Measurements from ENCODE around the gene GPX5.

DNA sequence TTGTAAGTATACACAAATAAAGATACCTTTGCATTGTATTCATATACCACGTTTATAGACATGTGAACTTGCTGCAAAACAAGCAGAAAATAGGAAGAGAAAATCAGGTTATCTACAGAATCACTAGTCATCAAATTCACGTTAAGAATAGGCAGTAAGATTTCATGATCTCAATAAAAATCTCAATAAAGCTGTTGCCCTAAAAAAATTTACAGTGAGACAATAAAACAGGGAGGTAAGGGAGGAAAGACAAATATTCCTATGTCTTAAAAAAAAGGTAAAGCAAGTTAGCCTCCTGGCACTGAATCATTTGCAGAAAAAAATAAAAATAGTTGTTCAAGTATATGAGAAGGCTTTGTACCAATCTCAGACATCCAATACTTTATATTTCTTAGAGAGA lies 44.1 kb downstream of the GPX5 start:
- TF ChIP-seq, protein P1, sequence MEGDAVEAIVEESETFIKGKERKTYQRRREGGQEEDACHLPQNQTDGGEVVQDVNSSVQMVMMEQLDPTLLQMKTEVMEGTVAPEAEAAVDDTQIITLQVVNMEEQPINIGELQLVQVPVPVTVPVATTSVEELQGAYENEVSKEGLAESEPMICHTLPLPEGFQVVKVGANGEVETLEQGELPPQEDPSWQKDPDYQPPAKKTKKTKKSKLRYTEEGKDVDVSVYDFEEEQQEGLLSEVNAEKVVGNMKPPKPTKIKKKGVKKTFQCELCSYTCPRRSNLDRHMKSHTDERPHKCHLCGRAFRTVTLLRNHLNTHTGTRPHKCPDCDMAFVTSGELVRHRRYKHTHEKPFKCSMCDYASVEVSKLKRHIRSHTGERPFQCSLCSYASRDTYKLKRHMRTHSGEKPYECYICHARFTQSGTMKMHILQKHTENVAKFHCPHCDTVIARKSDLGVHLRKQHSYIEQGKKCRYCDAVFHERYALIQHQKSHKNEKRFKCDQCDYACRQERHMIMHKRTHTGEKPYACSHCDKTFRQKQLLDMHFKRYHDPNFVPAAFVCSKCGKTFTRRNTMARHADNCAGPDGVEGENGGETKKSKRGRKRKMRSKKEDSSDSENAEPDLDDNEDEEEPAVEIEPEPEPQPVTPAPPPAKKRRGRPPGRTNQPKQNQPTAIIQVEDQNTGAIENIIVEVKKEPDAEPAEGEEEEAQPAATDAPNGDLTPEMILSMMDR (IDR thresholded peaks at IDR 0.05), result no peak
- TF ChIP-seq POLR2A (IDR thresholded peaks at IDR 0.05; ENCODE audit: low read depth), result no peak

Data from esophagus muscularis mucosa (tissue), 3 donors.